Neuronal stem cell (in vitro differentiated cells): Measurements from ENCODE around the gene CBX8.

Experiments
- DNase-seq: peaks from one replicate; pipeline ENCODE4 v3.0.0-alpha.2; 2013; ENCODE audit warnings: low spot score
- H2AFZ ChIP-seq: one replicate; pipeline ENCODE4 v1.6.1; 2013; ENCODE audit warnings: mild to moderate bottlenecking, low read length, inconsistent platforms
- H2AK5ac ChIP-seq: 2 replicates; pipeline ENCODE4 v1.6.1; 2013; ENCODE audit warnings: low read depth, mild to moderate bottlenecking, inconsistent platforms, low read length, moderate library complexity, mixed read lengths
- H2BK120ac ChIP-seq: 2 replicates; pipeline ENCODE4 v1.6.1; 2013; ENCODE audit warnings: low read depth, mild to moderate bottlenecking, inconsistent platforms, low read length, moderate library complexity, mixed read lengths
- H2BK12ac ChIP-seq: one replicate; pipeline ENCODE4 v1.6.1; 2013; ENCODE audit warnings: low read length, inconsistent platforms
- H2BK15ac ChIP-seq: 2 replicates; pipeline ENCODE4 v1.6.1; 2013; ENCODE audit warnings: mild to moderate bottlenecking, low read length, inconsistent platforms, mixed read lengths
- H2BK5ac ChIP-seq: one replicate; pipeline ENCODE4 v1.6.1; 2013; ENCODE audit warnings: inconsistent platforms, mild to moderate bottlenecking, low read length, moderate library complexity
- H3K14ac ChIP-seq: one replicate; pipeline ENCODE4 v1.6.1; 2013; ENCODE audit warnings: low read length, inconsistent platforms
- H3K18ac ChIP-seq: 2 replicates; pipeline ENCODE4 v1.6.1; 2013; ENCODE audit warnings: low read length, inconsistent platforms
- H3K23ac ChIP-seq: 2 replicates; pipeline ENCODE4 v1.6.1; 2013; ENCODE audit warnings: low read depth, mild to moderate bottlenecking, mixed read lengths, low read length, inconsistent platforms; ENCODE audit not compliant: poor library complexity
- H3K27ac ChIP-seq: replicated peaks from 3 replicates; pipeline ENCODE4 v1.5.1; 2013; ENCODE audit warnings: low read length, inconsistent platforms
- H3K27me3 ChIP-seq, 3 experiments: 2 replicates each; pipeline ENCODE4 v1.6.1; 2013; ENCODE audit warnings: low read length in 3 of 3, mild to moderate bottlenecking in 2 of 3, inconsistent platforms in 1 of 3, low read depth in 1 of 3, mixed read lengths in 1 of 3, moderate library complexity in 1 of 3; ENCODE audit not compliant: control insufficient read depth in 3 of 3, insufficient read depth in 3 of 3
- H3K36me3 ChIP-seq, 2 donors: replicated peaks in 1 of 2; 2 replicates each; pipeline ENCODE4 v1.6.1; 2013; ENCODE audit warnings: low read length in 2 of 2; ENCODE audit not compliant: control insufficient read depth in 2 of 2, insufficient read depth in 2 of 2
- H3K4ac ChIP-seq: 2 replicates; pipeline ENCODE4 v1.6.1; 2013; ENCODE audit warnings: inconsistent platforms, mild to moderate bottlenecking, low read length, moderate library complexity
- H3K4me1 ChIP-seq, 2 donors: 1 replicate in 1 of 2; 2 replicates in 1 of 2; pipeline ENCODE4 v1.6.1; 2013; ENCODE audit warnings: low read length in 2 of 2, low read depth in 1 of 2; ENCODE audit not compliant: control insufficient read depth in 2 of 2, insufficient read depth in 1 of 2
- H3K4me2 ChIP-seq: one replicate; pipeline ENCODE4 v1.6.1; 2013; ENCODE audit warnings: mild to moderate bottlenecking, low read length, inconsistent platforms; ENCODE audit not compliant: insufficient read depth, poor library complexity, severe bottlenecking
- H3K4me3 ChIP-seq, 2 donors: 2 replicates each; pipeline ENCODE4 v1.5.1; 2013; ENCODE audit warnings: low read length in 2 of 2, mild to moderate bottlenecking in 2 of 2, inconsistent platforms in 1 of 2, moderate library complexity in 1 of 2
- H3K79me1 ChIP-seq: one replicate; pipeline ENCODE4 v1.6.1; 2013; ENCODE audit warnings: low read depth, mild to moderate bottlenecking, inconsistent platforms, low read length, moderate library complexity
- H3K9ac ChIP-seq: one replicate; pipeline ENCODE4 v1.6.1; 2013; ENCODE audit warnings: mild to moderate bottlenecking, low read depth, low read length, inconsistent platforms; ENCODE audit not compliant: poor library complexity
- H3K9me3 ChIP-seq, 2 donors: replicated peaks in 1 of 2; 2 replicates each; pipeline versions ENCODE3 to v1.6.1; 2013; ENCODE audit warnings: low read length in 2 of 2, mild to moderate bottlenecking in 2 of 2, inconsistent platforms in 1 of 2, low read depth in 1 of 2, mixed read lengths in 1 of 2, moderate library complexity in 1 of 2; ENCODE audit not compliant: control insufficient read depth in 2 of 2, insufficient read depth in 1 of 2
- H4K8ac ChIP-seq: one replicate; pipeline ENCODE4 v1.6.1; 2013; ENCODE audit warnings: low read depth, mild to moderate bottlenecking, inconsistent platforms, low read length, moderate library complexity
- H4K91ac ChIP-seq: one replicate; pipeline ENCODE4 v1.6.1; 2013; ENCODE audit warnings: low read length, low read depth, mild to moderate bottlenecking, inconsistent platforms; ENCODE audit not compliant: poor library complexity
- WGBS, 2 donors: extraction: QIAGEN DNeasy Blood & Tissue Kit; methylation state at CpG; one replicate each; pipeline ENCODE4 v1.1.7; 2013; ENCODE audit warnings: missing lambda C conversion rate in 2 of 2, mixed read lengths in 1 of 2; ENCODE audit not compliant: insufficient read length in 2 of 2, insufficient replicate concordance in 1 of 2; ENCODE audit errors: extremely low coverage in 2 of 2; 5-methylcytosine and 5-hydroxymethylcytosine counted together

The CBX8 gene

DNA sequence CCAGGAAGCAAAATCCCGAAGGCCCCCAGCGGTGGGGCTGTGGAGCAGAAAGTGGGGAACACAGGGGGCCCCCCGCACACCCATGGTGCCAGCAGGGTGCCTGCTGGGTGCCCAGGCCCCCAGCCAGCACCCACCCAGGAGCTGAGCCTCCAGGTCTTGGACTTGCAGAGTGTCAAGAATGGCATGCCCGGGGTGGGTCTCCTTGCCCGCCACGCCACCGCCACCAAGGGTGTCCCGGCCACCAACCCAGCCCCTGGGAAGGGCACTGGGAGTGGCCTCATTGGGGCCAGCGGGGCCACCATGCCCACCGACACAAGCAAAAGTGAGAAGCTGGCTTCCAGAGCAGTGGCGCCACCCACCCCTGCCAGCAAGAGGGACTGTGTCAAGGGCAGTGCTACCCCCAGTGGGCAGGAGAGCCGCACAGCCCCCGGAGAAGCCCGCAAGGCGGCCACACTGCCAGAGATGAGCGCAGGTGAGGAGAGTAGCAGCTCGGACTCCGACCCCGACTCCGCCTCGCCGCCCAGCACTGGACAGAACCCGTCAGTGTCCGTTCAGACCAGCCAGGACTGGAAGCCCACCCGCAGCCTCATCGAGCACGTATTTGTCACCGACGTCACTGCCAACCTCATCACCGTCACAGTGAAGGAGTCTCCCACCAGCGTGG lies 12.4 kb downstream of the CBX8 start:
- H3K4me3 ChIP-seq: no peak overlapping the region
- H4K91ac ChIP-seq: no peak overlapping the region
- H3K23ac ChIP-seq: no peak overlapping the region
- no peak overlapping the region for H3K27ac ChIP-seq
- H3K14ac ChIP-seq: no peak overlapping the region
- no CpG with 5 or more reads among the region's 31 CpGs for WGBS, 2 donors
- peaks cover 58 to 69% of the 10 kb centered on the region in 2 donors for H3K36me3 ChIP-seq
- H3K9ac ChIP-seq: no peak overlapping the region
- peaks cover 0 to 8% (median 0%) of the 10 kb centered on the region in 3 experiments for H3K27me3 ChIP-seq
- H3K4me2 ChIP-seq: no peak overlapping the region
- H2BK120ac ChIP-seq: no peak overlapping the region
- no peak overlapping the region for H2BK12ac ChIP-seq
- H3K4me1 ChIP-seq: peaks cover 19 to 23% of the 10 kb centered on the region in 2 donors
- DNase-seq: no peak
- H2AFZ ChIP-seq: no peak overlapping the region
- H3K4ac ChIP-seq: no peak overlapping the region
- H3K9me3 ChIP-seq: no peaks in the 10 kb centered on the region
- no peak overlapping the region for H2AK5ac ChIP-seq
- no peak overlapping the region for H4K8ac ChIP-seq
- no peak overlapping the region for H3K18ac ChIP-seq
- H2BK5ac ChIP-seq: no peak overlapping the region
- peaks cover 16% of the 10 kb centered on the region for H3K79me1 ChIP-seq
- H2BK15ac ChIP-seq: no peak overlapping the region

DNA sequence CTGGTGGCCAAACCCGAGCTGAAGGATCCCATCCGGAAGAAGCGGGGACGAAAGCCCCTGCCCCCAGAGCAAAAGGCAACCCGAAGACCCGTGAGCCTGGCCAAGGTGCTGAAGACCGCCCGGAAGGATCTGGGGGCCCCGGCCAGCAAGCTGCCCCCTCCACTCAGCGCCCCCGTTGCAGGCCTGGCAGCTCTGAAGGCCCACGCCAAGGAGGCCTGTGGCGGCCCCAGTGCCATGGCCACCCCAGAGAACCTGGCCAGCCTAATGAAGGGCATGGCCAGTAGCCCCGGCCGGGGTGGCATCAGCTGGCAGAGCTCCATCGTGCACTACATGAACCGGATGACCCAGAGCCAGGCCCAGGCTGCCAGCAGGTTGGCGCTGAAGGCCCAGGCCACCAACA lies 13.0 kb downstream of the CBX8 start:
- no CpG with 5 or more reads among the region's 18 CpGs for WGBS, 2 donors
- no peak overlapping the region for H3K27ac ChIP-seq
- no peak overlapping the region for H3K4me2 ChIP-seq
- H2BK5ac ChIP-seq: no peak overlapping the region
- H2AK5ac ChIP-seq: no peak overlapping the region
- no peak overlapping the region for H4K8ac ChIP-seq
- peaks cover 59 to 75% of the 10 kb centered on the region in 2 donors for H3K36me3 ChIP-seq
- peaks cover 0 to 3% (median 0%) of the 10 kb centered on the region in 3 experiments for H3K27me3 ChIP-seq
- no peak overlapping the region for H3K9ac ChIP-seq
- peaks cover 17 to 26% of the 10 kb centered on the region in 2 donors for H3K4me1 ChIP-seq
- no peak overlapping the region for H2BK120ac ChIP-seq
- H2BK12ac ChIP-seq: no peak overlapping the region
- peaks cover 18% of the 10 kb centered on the region for H3K79me1 ChIP-seq
- H3K4ac ChIP-seq: no peak overlapping the region
- no peak overlapping the region for H3K4me3 ChIP-seq
- H3K23ac ChIP-seq: no peak overlapping the region
- H3K18ac ChIP-seq: no peak overlapping the region
- no peak overlapping the region for H4K91ac ChIP-seq
- no peak overlapping the region for H2AFZ ChIP-seq
- no peak for DNase-seq
- H3K14ac ChIP-seq: no peak overlapping the region
- H3K9me3 ChIP-seq: no peaks in the 10 kb centered on the region
- H2BK15ac ChIP-seq: no peak overlapping the region

DNA sequence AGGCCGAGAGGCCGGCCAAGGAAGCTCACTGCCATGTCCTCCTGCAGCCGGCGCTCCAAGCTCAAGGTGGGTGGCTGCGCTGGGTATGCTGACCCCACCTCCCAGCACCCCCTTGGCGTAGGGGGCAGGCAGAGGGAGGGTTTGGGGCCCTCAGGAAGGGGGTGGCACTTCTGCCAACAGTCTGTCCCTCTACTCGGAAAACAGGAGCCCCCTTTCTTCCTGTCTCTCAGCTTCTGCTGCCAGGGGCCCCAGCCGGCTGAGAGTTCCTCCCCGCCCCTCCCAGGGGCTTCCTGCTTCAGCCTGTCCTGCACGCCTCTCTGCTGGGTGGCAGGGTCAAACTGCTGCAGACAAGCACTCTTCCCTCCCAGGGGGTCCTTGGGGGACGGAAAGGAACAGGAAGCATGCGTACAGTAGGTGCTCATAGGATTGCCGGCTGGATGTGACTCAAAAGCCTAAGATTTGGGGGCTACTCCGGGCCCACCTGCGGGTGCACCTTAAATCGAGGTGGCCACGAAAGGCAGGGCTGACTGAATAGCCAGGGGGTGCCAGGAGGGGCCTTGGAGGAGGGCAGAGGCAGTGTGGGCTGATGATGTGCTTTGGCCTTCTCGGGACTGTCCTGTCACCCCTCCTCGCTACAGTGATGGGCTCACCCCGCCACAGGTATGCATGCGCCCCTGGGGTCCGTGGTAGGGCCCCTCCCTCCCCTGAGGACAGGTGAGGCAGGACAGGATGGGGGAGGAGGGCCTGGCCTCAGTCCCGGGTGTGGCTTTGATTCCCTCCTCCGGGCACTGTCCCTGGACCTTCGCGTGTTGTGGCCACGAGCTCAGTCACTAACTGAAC lies 14.9 kb downstream of the CBX8 start:
- peaks cover 8 to 13% of the 10 kb centered on the region in 2 donors for H3K4me1 ChIP-seq
- H3K4ac ChIP-seq: no peak overlapping the region
- peak overlapping the region; percentile 29 for H2BK5ac ChIP-seq
- H3K4me2 ChIP-seq: no peak overlapping the region
- no peak overlapping the region for H2BK12ac ChIP-seq
- no peak overlapping the region for H3K18ac ChIP-seq
- H2BK120ac ChIP-seq: no peak overlapping the region
- WGBS, 2 donors: no CpG with 5 or more reads among the region's 27 CpGs
- H3K9me3 ChIP-seq: no peaks in the 10 kb centered on the region
- no peak overlapping the region for H3K23ac ChIP-seq
- H3K27ac ChIP-seq: no peak overlapping the region
- no peak overlapping the region for H2BK15ac ChIP-seq
- no peak overlapping the region for H3K9ac ChIP-seq
- peaks cover 59 to 76% of the 10 kb centered on the region in 2 donors for H3K36me3 ChIP-seq
- H4K8ac ChIP-seq: no peak overlapping the region
- H2AK5ac ChIP-seq: no peak overlapping the region
- H2AFZ ChIP-seq: no peak overlapping the region
- peak overlapping the region in 1 of 2 donors; percentile 11 for H3K4me3 ChIP-seq
- no peak for DNase-seq
- H3K27me3 ChIP-seq: no peaks in the 10 kb centered on the region
- no peak overlapping the region for H3K14ac ChIP-seq
- H3K79me1 ChIP-seq: peaks cover 18% of the 10 kb centered on the region
- no peak overlapping the region for H4K91ac ChIP-seq

DNA sequence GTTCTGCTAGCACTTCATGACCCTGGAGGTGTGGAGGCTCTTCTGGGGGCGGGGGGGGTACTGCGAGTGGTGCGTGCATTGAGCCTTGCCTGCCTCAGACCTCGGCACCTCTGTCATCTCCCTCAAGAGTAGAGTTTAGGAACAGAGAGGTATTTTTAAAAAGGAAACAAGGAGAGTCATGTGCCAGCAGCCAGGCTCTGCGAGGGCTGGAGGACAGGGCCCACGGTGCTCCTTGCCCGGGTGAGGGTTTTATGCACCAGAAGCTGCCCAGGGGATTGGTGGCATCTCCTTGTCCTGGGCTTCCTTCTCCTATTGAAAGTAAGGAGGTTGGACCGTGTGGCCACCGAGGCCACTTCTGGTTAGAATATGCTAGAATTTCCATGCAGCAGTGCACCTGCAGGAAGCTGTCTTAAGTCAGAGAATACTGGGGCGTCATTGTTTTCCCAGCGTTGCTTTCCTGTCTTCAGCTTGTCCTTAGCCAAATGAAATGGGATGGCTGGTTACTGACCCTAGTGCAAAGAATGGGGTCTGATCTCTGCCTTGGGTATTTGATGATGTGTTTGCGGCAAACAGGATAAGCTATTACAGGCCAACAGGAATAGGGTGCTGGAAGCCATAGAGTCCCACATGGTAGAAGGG lies 15.7 kb downstream of the CBX8 start:
- no CpG with 5 or more reads among the region's 12 CpGs for WGBS, 2 donors
- peaks cover 58 to 73% of the 10 kb centered on the region in 2 donors for H3K36me3 ChIP-seq

More for the DNA sequence above, 15.7 kb downstream of the CBX8 start:
- no peak overlapping the region for H3K4me2 ChIP-seq
- H3K27ac ChIP-seq: no peak overlapping the region
- H2AK5ac ChIP-seq: no peak overlapping the region
- no peak for DNase-seq
- H3K27me3 ChIP-seq: no peaks in the 10 kb centered on the region
- H2BK12ac ChIP-seq: no peak overlapping the region
- no peak overlapping the region for H3K9ac ChIP-seq
- H4K8ac ChIP-seq: no peak overlapping the region
- H3K14ac ChIP-seq: no peak overlapping the region
- H3K18ac ChIP-seq: no peak overlapping the region
- no peak overlapping the region for H2AFZ ChIP-seq
- no peak overlapping the region for H3K4me3 ChIP-seq
- H2BK5ac ChIP-seq: no peak overlapping the region
- no peak overlapping the region for H4K91ac ChIP-seq
- H3K79me1 ChIP-seq: peaks cover 18% of the 10 kb centered on the region
- peaks cover 12 to 16% of the 10 kb centered on the region in 2 donors for H3K4me1 ChIP-seq
- no peak overlapping the region for H3K23ac ChIP-seq
- no peak overlapping the region for H3K4ac ChIP-seq
- no peaks in the 10 kb centered on the region for H3K9me3 ChIP-seq
- no peak overlapping the region for H2BK15ac ChIP-seq
- no peak overlapping the region for H2BK120ac ChIP-seq
